ENCODE measurements around the gene MTRFR. TPM values are rescaled to one million over a fixed set of nuclear protein-coding genes. Genes with fewer than 3 reads are reported as not detected.

Gene MTRFR
- total RNA-seq, 1 experiment from 2014 or later: 14.8 TPM

DNA sequence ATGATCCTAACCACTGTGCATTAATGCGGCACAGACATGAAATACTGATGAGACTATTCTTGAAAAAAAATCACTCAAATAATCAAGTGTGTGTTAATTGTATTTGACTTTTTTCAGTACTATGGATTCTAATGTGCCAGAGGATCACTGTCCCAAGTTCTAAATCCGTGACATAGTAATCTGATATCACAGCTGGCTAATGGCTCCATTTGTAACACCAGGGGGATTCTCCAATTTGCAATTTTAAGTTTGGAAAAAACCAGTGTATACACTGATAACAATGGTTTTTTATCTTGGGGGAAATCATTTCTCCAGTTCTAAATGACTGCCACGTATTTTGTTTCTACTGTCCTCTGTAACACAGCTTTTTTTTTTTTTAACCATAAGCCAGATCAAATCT, 33.3 kb upstream of the MTRFR start:
- Histone ChIP-seq H4K8ac (replicated peaks; ENCODE audit: insufficient read length, low read depth, low read length) (no peak overlapping the region), H3K23ac (ENCODE audit: insufficient read length, low read depth, low read length) (no peak overlapping the region), H3K56ac (ENCODE audit: insufficient read length, low read depth, low read length) (no peak overlapping the region), H2BK20ac (ENCODE audit: low read depth, low read length, poor library complexity, severe bottlenecking) (no peak overlapping the region), H3K4me2 (ENCODE audit: insufficient read depth, insufficient read length, low read length) (no peak overlapping the region), H3K27me3 (ENCODE audit: insufficient read depth, low read length) (no peaks in the 10 kb centered on the region), H2BK5ac (ENCODE audit: insufficient read length, low read length) (no peak overlapping the region), H3K27ac (ENCODE audit: insufficient read length, low read depth, low read length) (no peak overlapping the region), H4K5ac (ENCODE audit: insufficient read length, low read depth, low read length) (no peak overlapping the region), H2AFZ (ENCODE audit: low read length) (no peak overlapping the region), H2BK120ac (ENCODE audit: low read depth, low read length, poor library complexity, severe bottlenecking) (no peak overlapping the region), H3K79me2 (ENCODE audit: insufficient read depth, low read length) (no peaks in the 10 kb centered on the region), H2AK5ac (ENCODE audit: insufficient read length, low read length) (no peak overlapping the region), H2BK12ac (ENCODE audit: insufficient read length, low read depth, low read length) (no peak overlapping the region), H3K4me1 (ENCODE audit: insufficient read depth, low read length) (no peaks in the 10 kb centered on the region), H4K91ac (ENCODE audit: insufficient read length, low read depth, low read length) (no peak overlapping the region), H2BK15ac (ENCODE audit: low read depth, low read length) (no peak overlapping the region), H3K14ac (ENCODE audit: insufficient read depth, low read length) (no peak overlapping the region), H3K18ac (ENCODE audit: insufficient read length, low read depth, low read length) (no peak overlapping the region), H3K4ac (ENCODE audit: low read depth, low read length) (no peak overlapping the region), H3K9me3 (ENCODE audit: control insufficient read depth, low read depth, low read length) (no peaks in the 10 kb centered on the region), H3K23me2 (ENCODE audit: insufficient read length, low read depth, low read length, poor library complexity, severe bottlenecking) (no peaks in the 10 kb centered on the region), H4K20me1 (ENCODE audit: control insufficient read depth, insufficient read depth, insufficient read length) (no peaks in the 10 kb centered on the region), H3K9ac (ENCODE audit: extremely low read depth, insufficient read length, low read length) (no peak overlapping the region), H3K79me1 (ENCODE audit: insufficient read depth, low read depth, low read length, poor library complexity, severe bottlenecking) (no peaks in the 10 kb centered on the region), H3T11ph (ENCODE audit: low read length) (no peak overlapping the region)
- Mint-ChIP-seq H3K9me3 (no peaks in the 10 kb centered on the region), H3K4me3 (no peak overlapping the region), H3K27me3 (ENCODE audit: low read depth) (no peaks in the 10 kb centered on the region), H3K4me1 (no peaks in the 10 kb centered on the region), H3K27ac (no peak overlapping the region), H3K36me3 (ENCODE audit: insufficient read depth in 1 of 3, low read depth in 3 of 3) (peaks cover 27 to 67% (median 55%) of the 10 kb centered on the region in 3 experiments; a peak in 6 of 7 replicates)
- TF ChIP-seq, protein P1, sequence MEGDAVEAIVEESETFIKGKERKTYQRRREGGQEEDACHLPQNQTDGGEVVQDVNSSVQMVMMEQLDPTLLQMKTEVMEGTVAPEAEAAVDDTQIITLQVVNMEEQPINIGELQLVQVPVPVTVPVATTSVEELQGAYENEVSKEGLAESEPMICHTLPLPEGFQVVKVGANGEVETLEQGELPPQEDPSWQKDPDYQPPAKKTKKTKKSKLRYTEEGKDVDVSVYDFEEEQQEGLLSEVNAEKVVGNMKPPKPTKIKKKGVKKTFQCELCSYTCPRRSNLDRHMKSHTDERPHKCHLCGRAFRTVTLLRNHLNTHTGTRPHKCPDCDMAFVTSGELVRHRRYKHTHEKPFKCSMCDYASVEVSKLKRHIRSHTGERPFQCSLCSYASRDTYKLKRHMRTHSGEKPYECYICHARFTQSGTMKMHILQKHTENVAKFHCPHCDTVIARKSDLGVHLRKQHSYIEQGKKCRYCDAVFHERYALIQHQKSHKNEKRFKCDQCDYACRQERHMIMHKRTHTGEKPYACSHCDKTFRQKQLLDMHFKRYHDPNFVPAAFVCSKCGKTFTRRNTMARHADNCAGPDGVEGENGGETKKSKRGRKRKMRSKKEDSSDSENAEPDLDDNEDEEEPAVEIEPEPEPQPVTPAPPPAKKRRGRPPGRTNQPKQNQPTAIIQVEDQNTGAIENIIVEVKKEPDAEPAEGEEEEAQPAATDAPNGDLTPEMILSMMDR (conservative IDR thresholded peaks at IDR 0.05): no peak
- no CpG with 5 or more reads among the region's 3 CpGs for WGBS (ENCODE audit: extremely low coverage, insufficient read length, low lambda C conversion rate)
- no peak for DNase-seq
